Measurements from ENCODE around the gene CDCA3. TPM values are rescaled to one million over a fixed set of nuclear protein-coding genes. Genes with fewer than 3 reads are reported as not detected.
A peak's percentile ranks its signal among the peaks of the same experiment; 100 is the strongest.

The CDCA3 gene
- total RNA-seq, 1 experiment from 2014 or later = 107 TPM

GRCh38 chr12:6868211-6869048, 17.3 kb upstream of the CDCA3 start:
- H3K36me3 ChIP-seq (ENCODE audit: insufficient read depth, low read length, poor library complexity, severe bottlenecking) = peaks cover 54% of the 10 kb centered on the region
- H3K4me1 ChIP-seq (ENCODE audit: insufficient read depth, low read length, poor library complexity, severe bottlenecking) = peaks cover 34% of the 10 kb centered on the region
- peak overlapping the region; percentile 99 for H3K27ac ChIP-seq (ENCODE audit: low read depth, low read length, poor library complexity, severe bottlenecking)
- no peaks in the 10 kb centered on the region for H3K27me3 ChIP-seq (replicated peaks; ENCODE audit: insufficient read depth, low read depth, low read length, poor library complexity)
- H3K4me3 ChIP-seq (ENCODE audit: low read depth, low read length, poor library complexity, severe bottlenecking) = peak overlapping the region; percentile 100
- TF ChIP-seq EZH2 (IDR thresholded peaks at IDR 0.05; ENCODE audit: borderline replicate concordance, low read depth, low read length, poor library complexity, severe bottlenecking) = no peak
- TF ChIP-seq CTCF (conservative IDR thresholded peaks at IDR 0.05; ENCODE audit: low read depth, low read length) = peak; percentile 29; the same call in 1 of the 2 replicates
- H3K9me3 ChIP-seq (ENCODE audit: low read depth, low read length, poor library complexity, severe bottlenecking) = no peaks in the 10 kb centered on the region
- ChIA-PET POLR2A (ENCODE audit: low non-redundant PET) (no interaction called here), CTCF (interaction anchor here (0.6 to 1.7 kb wide), 5 partner anchors 47 to 244 kb away, joined by 3 to 11 read pairs (median 4); partner anchors contain the start of gene GPR162)
- BruUV-seq (replicated peaks) = no TSS peak
- peak; percentile 48 for DNase-seq (ENCODE audit: low spot score)
- intact Hi-C loops (cut with micrococcal nuclease; ENCODE audit: unreplicated experiment) = no loop called here

- H3K27ac ChIP-seq (ENCODE audit: low read depth, low read length, poor library complexity, severe bottlenecking) = peak within 1 kb of the TSS; percentile 99
- ChIA-PET POLR2A (ENCODE audit: low non-redundant PET) (interaction anchor here (0.6 to 0.8 kb wide), 2 partner anchors 15 to 144 kb away, joined by 3 to 4 read pairs; no protein-coding TSS in a partner anchor), CTCF (interaction anchor here (0.6 to 1.6 kb wide), 3 partner anchors 114 to 923 kb away, joined by 4 to 6 read pairs (median 6); partner anchors contain the start of gene MLF2)
- no peaks in the 10 kb centered on the region for H3K9me3 ChIP-seq (ENCODE audit: low read depth, low read length, poor library complexity, severe bottlenecking)
- peak within 1 kb of the TSS; percentile 100 for H3K4me3 ChIP-seq (ENCODE audit: low read depth, low read length, poor library complexity, severe bottlenecking)
- H3K27me3 ChIP-seq (replicated peaks; ENCODE audit: insufficient read depth, low read depth, low read length, poor library complexity) = no peaks in the 10 kb centered on the region
- BruUV-seq (replicated peaks) = no TSS peak
- DNase-seq (ENCODE audit: low spot score) = peak; percentile 80
- TF ChIP-seq EZH2 (IDR thresholded peaks at IDR 0.05; ENCODE audit: borderline replicate concordance, low read depth, low read length, poor library complexity, severe bottlenecking) (no peak), CTCF (conservative IDR thresholded peaks at IDR 0.05; ENCODE audit: low read depth, low read length) (no peak)
- peaks cover 34% of the 10 kb centered on the region for H3K4me1 ChIP-seq (ENCODE audit: insufficient read depth, low read length, poor library complexity, severe bottlenecking)
- intact Hi-C loops (cut with micrococcal nuclease; ENCODE audit: unreplicated experiment) = loop anchor here (2.0 kb wide), 1 partner anchor 15 kb away; the partner anchor contains the start of gene USP5
- peaks cover 62% of the 10 kb centered on the region for H3K36me3 ChIP-seq (ENCODE audit: insufficient read depth, low read length, poor library complexity, severe bottlenecking)
Measured at GRCh38 chr12:6867413-6868210, 16.5 kb upstream of the CDCA3 start, which contains the start of gene TPI1. TSS of gene TPI1 (plus strand) at chr12:6867531. CDS start at chr12:6867567, 36 bp downstream.

GRCh38 chr12:6866920-6867412, 15.9 kb upstream of the CDCA3 start:
- POLR2A ChIA-PET (ENCODE audit: low non-redundant PET) = interaction anchor here (0.6 to 0.8 kb wide), 2 partner anchors 35 to 144 kb away, joined by 3 to 4 read pairs; no protein-coding TSS in a partner anchor
- Histone ChIP-seq H3K36me3 (ENCODE audit: insufficient read depth, low read length, poor library complexity, severe bottlenecking) (peaks cover 67% of the 10 kb centered on the region), H3K9me3 (ENCODE audit: low read depth, low read length, poor library complexity, severe bottlenecking) (no peaks in the 10 kb centered on the region), H3K4me1 (ENCODE audit: insufficient read depth, low read length, poor library complexity, severe bottlenecking) (peaks cover 31% of the 10 kb centered on the region), H3K27ac (ENCODE audit: low read depth, low read length, poor library complexity, severe bottlenecking) (peak overlapping the region; percentile 99), H3K4me3 (ENCODE audit: low read depth, low read length, poor library complexity, severe bottlenecking) (peak overlapping the region; percentile 100), H3K27me3 (replicated peaks; ENCODE audit: insufficient read depth, low read depth, low read length, poor library complexity) (no peaks in the 10 kb centered on the region)
- no TSS peak for BruUV-seq (replicated peaks)
- intact Hi-C loops (cut with micrococcal nuclease; ENCODE audit: unreplicated experiment) = loop anchor here (2.0 kb wide), 1 partner anchor 14 kb away; the partner anchor contains the start of gene USP5
- DNase-seq (ENCODE audit: low spot score) = no peak
- TF ChIP-seq CTCF (conservative IDR thresholded peaks at IDR 0.05; ENCODE audit: low read depth, low read length) (no peak), EZH2 (IDR thresholded peaks at IDR 0.05; ENCODE audit: borderline replicate concordance, low read depth, low read length, poor library complexity, severe bottlenecking) (no peak)
- CTCF ChIA-PET = interaction anchor here (0.6 to 0.7 kb wide), 2 partner anchors 114 to 924 kb away, joined by 4 to 6 read pairs; partner anchors contain the start of gene MLF2
